ENCODE measurements around the gene DLK2.

DLK2 gene

GRCh38 chr6:43437700-43438099 is 17.6 kb downstream of the DLK2 start:
- peaks cover 4% of the 10 kb centered on the region for H3K36me3 ChIP-seq
- TF ChIP-seq, protein P1, sequence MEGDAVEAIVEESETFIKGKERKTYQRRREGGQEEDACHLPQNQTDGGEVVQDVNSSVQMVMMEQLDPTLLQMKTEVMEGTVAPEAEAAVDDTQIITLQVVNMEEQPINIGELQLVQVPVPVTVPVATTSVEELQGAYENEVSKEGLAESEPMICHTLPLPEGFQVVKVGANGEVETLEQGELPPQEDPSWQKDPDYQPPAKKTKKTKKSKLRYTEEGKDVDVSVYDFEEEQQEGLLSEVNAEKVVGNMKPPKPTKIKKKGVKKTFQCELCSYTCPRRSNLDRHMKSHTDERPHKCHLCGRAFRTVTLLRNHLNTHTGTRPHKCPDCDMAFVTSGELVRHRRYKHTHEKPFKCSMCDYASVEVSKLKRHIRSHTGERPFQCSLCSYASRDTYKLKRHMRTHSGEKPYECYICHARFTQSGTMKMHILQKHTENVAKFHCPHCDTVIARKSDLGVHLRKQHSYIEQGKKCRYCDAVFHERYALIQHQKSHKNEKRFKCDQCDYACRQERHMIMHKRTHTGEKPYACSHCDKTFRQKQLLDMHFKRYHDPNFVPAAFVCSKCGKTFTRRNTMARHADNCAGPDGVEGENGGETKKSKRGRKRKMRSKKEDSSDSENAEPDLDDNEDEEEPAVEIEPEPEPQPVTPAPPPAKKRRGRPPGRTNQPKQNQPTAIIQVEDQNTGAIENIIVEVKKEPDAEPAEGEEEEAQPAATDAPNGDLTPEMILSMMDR (IDR thresholded peaks at IDR 0.05; ENCODE audit: low read depth, low read length), result no peak
- H3K27me3 ChIP-seq, result no peaks in the 10 kb centered on the region
- peaks cover 9% of the 10 kb centered on the region for H3K4me1 ChIP-seq
- no peak overlapping the region for H3K4me3 ChIP-seq (ENCODE audit: low read depth, low read length)
- no peaks in the 10 kb centered on the region for H3K9me3 ChIP-seq
- no peak for DNase-seq

- Histone ChIP-seq H3K27me3 (no peaks in the 10 kb centered on the region), H3K9me3 (no peaks in the 10 kb centered on the region), H3K36me3 (peaks cover 4% of the 10 kb centered on the region), H3K4me3 (ENCODE audit: low read depth, low read length) (no peak overlapping the region), H3K4me1 (peaks cover 9% of the 10 kb centered on the region)
- no peak for DNase-seq
- TF ChIP-seq, protein P1 (IDR thresholded peaks at IDR 0.05; ENCODE audit: low read depth, low read length), result no peak
Measured at GRCh38 chr6:43436577-43437282, 18.6 kb downstream of the DLK2 start.

GRCh38 chr6:43435682-43436437 is 19.5 kb downstream of the DLK2 start:
- H3K36me3 ChIP-seq, result no peaks in the 10 kb centered on the region; the same call in 1 of the 2 replicates

DNA sequence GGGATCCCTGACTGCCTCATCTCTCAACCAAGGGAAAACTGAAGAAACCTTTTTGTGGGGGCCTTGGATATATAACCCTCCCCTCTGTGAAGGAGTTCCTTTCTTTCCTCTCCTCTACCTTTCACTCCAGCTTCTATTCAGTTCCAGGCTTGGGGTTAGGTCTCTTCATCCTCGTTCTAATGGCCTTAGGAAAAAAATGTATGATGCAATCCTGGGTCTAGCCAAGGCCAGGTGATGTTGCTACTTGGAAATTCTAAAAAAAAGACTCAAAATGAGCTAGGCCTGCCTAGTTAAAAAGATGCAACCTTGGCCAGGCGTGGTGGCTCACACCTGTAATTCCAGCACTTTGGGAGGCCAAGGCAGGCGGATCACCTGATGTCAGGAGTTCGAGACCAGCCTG is 20.4 kb downstream of the DLK2 start:
- no peaks in the 10 kb centered on the region for H3K27me3 ChIP-seq
- peaks cover 9% of the 10 kb centered on the region for H3K4me1 ChIP-seq
- H3K9me3 ChIP-seq, result no peaks in the 10 kb centered on the region
- no peak for DNase-seq
- H3K4me3 ChIP-seq (ENCODE audit: low read depth, low read length), result no peak overlapping the region
- H3K36me3 ChIP-seq, result no peaks in the 10 kb centered on the region; the same call in 1 of the 2 replicates
- TF ChIP-seq, protein P1 (IDR thresholded peaks at IDR 0.05; ENCODE audit: low read depth, low read length), result no peak

More at GRCh38 chr6:43435682-43436437, 19.5 kb downstream of the DLK2 start:
- TF ChIP-seq, protein P1 (IDR thresholded peaks at IDR 0.05; ENCODE audit: low read depth, low read length), result no peak
- DNase-seq, result no peak
- no peak overlapping the region for H3K4me3 ChIP-seq (ENCODE audit: low read depth, low read length)
- peaks cover 9% of the 10 kb centered on the region for H3K4me1 ChIP-seq
- H3K27me3 ChIP-seq, result no peaks in the 10 kb centered on the region
- no peaks in the 10 kb centered on the region for H3K9me3 ChIP-seq

GRCh38 chr6:43434001-43434840 is 21.1 kb downstream of the DLK2 start:
- Histone ChIP-seq H3K4me3 (ENCODE audit: low read depth, low read length) (no peak overlapping the region), H3K27me3 (no peaks in the 10 kb centered on the region), H3K36me3 (no peaks in the 10 kb centered on the region; the same call in 1 of the 2 replicates), H3K9me3 (no peaks in the 10 kb centered on the region), H3K4me1 (peaks cover 9% of the 10 kb centered on the region)
- DNase-seq, result no peak
- TF ChIP-seq, protein P1 (IDR thresholded peaks at IDR 0.05; ENCODE audit: low read depth, low read length), result no peak

All from BE2C (cell line).